ENCODE measurements around the gene AR.
"Not testable (repeated sequence)": the region's sequence is repeated elsewhere in the genome, so short reads cannot be mapped to it uniquely, and the experiment has no call there.

The AR gene

GRCh38 chrX:67651437-67652142, 107.8 kb downstream of the AR start:
- DNase-seq (ENCODE audit: extremely low read depth, insufficient read length): no peak
- Histone ChIP-seq H3K27me3 (replicated peaks; ENCODE audit: control insufficient read depth, insufficient read depth, low read length) (no peaks in the 10 kb centered on the region), H3K36me3 (ENCODE audit: control insufficient read depth, insufficient read depth, low read length) (no peaks in the 10 kb centered on the region), H3K4me3 (replicated peaks; ENCODE audit: low read depth, low read length) (no peak overlapping the region)
- no peak for TF ChIP-seq CTCF (IDR thresholded peaks at IDR 0.05; ENCODE audit: insufficient read depth, low read length, poor library complexity, severe bottlenecking)

- DNase-seq (ENCODE audit: extremely low read depth, insufficient read length): no peak
- Histone ChIP-seq H3K27me3 (replicated peaks; ENCODE audit: control insufficient read depth, insufficient read depth, low read length) (no peaks in the 10 kb centered on the region), H3K4me3 (replicated peaks; ENCODE audit: low read depth, low read length) (no peak overlapping the region), H3K36me3 (ENCODE audit: control insufficient read depth, insufficient read depth, low read length) (no peaks in the 10 kb centered on the region)
- no peak for TF ChIP-seq CTCF (IDR thresholded peaks at IDR 0.05; ENCODE audit: insufficient read depth, low read length, poor library complexity, severe bottlenecking)
Observed at GRCh38 chrX:67652543-67652942, 108.7 kb downstream of the AR start.

- no peak for DNase-seq (ENCODE audit: extremely low read depth, insufficient read length)
- H3K27me3 ChIP-seq (replicated peaks; ENCODE audit: control insufficient read depth, insufficient read depth, low read length): no peaks in the 10 kb centered on the region
- H3K36me3 ChIP-seq (ENCODE audit: control insufficient read depth, insufficient read depth, low read length): no peaks in the 10 kb centered on the region
- no peak overlapping the region for H3K4me3 ChIP-seq (replicated peaks; ENCODE audit: low read depth, low read length)
- TF ChIP-seq CTCF (IDR thresholded peaks at IDR 0.05; ENCODE audit: insufficient read depth, low read length, poor library complexity, severe bottlenecking): no peak
Observed at GRCh38 chrX:67654301-67654700, 110.5 kb downstream of the AR start.

GRCh38 chrX:67665583-67665982, 121.8 kb downstream of the AR start:
- DNase-seq (ENCODE audit: extremely low read depth, insufficient read length): no peak
- H3K36me3 ChIP-seq (ENCODE audit: control insufficient read depth, insufficient read depth, low read length): no peaks in the 10 kb centered on the region
- H3K4me3 ChIP-seq (replicated peaks; ENCODE audit: low read depth, low read length): no peak overlapping the region
- no peaks in the 10 kb centered on the region for H3K27me3 ChIP-seq (replicated peaks; ENCODE audit: control insufficient read depth, insufficient read depth, low read length)
- no peak for TF ChIP-seq CTCF (IDR thresholded peaks at IDR 0.05; ENCODE audit: insufficient read depth, low read length, poor library complexity, severe bottlenecking)

GRCh38 chrX:67670717-67671116, 126.9 kb downstream of the AR start:
- not testable (repeated sequence) for H3K4me3 ChIP-seq (replicated peaks; ENCODE audit: low read depth, low read length); H3K27me3 ChIP-seq (replicated peaks; ENCODE audit: control insufficient read depth, insufficient read depth, low read length); DNase-seq (ENCODE audit: extremely low read depth, insufficient read length); H3K36me3 ChIP-seq (ENCODE audit: control insufficient read depth, insufficient read depth, low read length)

- no peaks in the 10 kb centered on the region for H3K27me3 ChIP-seq (replicated peaks; ENCODE audit: control insufficient read depth, insufficient read depth, low read length)
- H3K36me3 ChIP-seq (ENCODE audit: control insufficient read depth, insufficient read depth, low read length): no peaks in the 10 kb centered on the region
- no peak overlapping the region for H3K4me3 ChIP-seq (replicated peaks; ENCODE audit: low read depth, low read length)
- no peak for TF ChIP-seq CTCF (IDR thresholded peaks at IDR 0.05; ENCODE audit: insufficient read depth, low read length, poor library complexity, severe bottlenecking)
- no peak for DNase-seq (ENCODE audit: extremely low read depth, insufficient read length)
Observed at GRCh38 chrX:67673741-67674274, 130.0 kb downstream of the AR start.
